GM12878 (cell line): ENCODE data around the gene AGPAT2. TPM values are rescaled to one million over a fixed set of nuclear protein-coding genes. Genes with fewer than 3 reads are reported as not detected.

Experiments
- ATAC-seq: fragments of 200-7000 bp; cut with Tn5 transposase; 3 replicates; pipeline ENCODE4 v1.9.1; 2020; ENCODE audit warnings: mild to moderate bottlenecking, moderate library complexity
- BruUV-seq: library from RNA; stranded (reverse); fragments of 400-500 nt; replicated peaks from 2 replicates; lab custom pipeline; 2021; lab: Mats Ljungman, UMichigan
- CTCF ChIA-PET: fragments of 300-600 bp; sonication (Branson Sonifier 250); formaldehyde crosslinking; extraction: SDS; loops from one replicate; lab custom pipeline; 2021; ENCODE audit warnings: inconsistent platforms; lab: Yijun Ruan, JAX
- POLR2A ChIA-PET: fragments of 350-600 bp; formaldehyde crosslinking; extraction: SDS; loops from one replicate; lab custom pipeline; 2021; ENCODE audit warnings: inconsistent platforms; lab: Charles Lee
- RAD21 ChIA-PET: fragments of 300-600 bp; sonication (Branson Sonifier 250); formaldehyde crosslinking; loops from one replicate; lab custom pipeline; 2023; ENCODE audit warnings: antibody characterized with exemption; ENCODE audit not compliant: unreplicated experiment; lab: Charles Lee
- SMC1A ChIA-PET: fragments of 300-600 bp; sonication (Branson Sonifier 250); formaldehyde crosslinking; loops from one replicate; lab custom pipeline; 2023; ENCODE audit not compliant: unreplicated experiment, uncharacterized antibody; lab: Charles Lee
- DNase-seq: peaks from one replicate; pipeline ENCODE4 v3.0.0-alpha.2; 2011; ENCODE audit warnings: low read depth, low spot score
- FAIRE-seq: peaks from 3 replicates; lab custom pipeline; 2011; peaks lifted over from hg19 to GRCh38; lab: Jason Lieb, UNC
- H2AFZ ChIP-seq: 2 replicates; pipeline ENCODE4 v1.6.0; 2011; ENCODE audit warnings: low read depth, low read length, control low read depth; ENCODE audit not compliant: control insufficient read depth
- H3K27ac ChIP-seq: 2 replicates; pipeline ENCODE4 v1.5.1; 2011; ENCODE audit warnings: control low read depth; ENCODE audit not compliant: control insufficient read depth, insufficient read depth
- H3K27me3 ChIP-seq, 2 experiments: replicated peaks in 1 of 2; 2 replicates each; pipeline versions ENCODE4 v1.6.0 to v1.6.1; 2011; ENCODE audit warnings: low read length in 1 of 2; ENCODE audit not compliant: control insufficient read depth in 2 of 2, insufficient read depth in 2 of 2
- H3K36me3 ChIP-seq, 2 experiments: 2 replicates each; pipeline ENCODE4 v1.5.1; 2011; ENCODE audit warnings: low read length in 1 of 2; ENCODE audit not compliant: control insufficient read depth in 2 of 2, insufficient read depth in 2 of 2
- H3K4me1 ChIP-seq: 2 replicates; pipeline ENCODE4 v1.6.1; 2011; ENCODE audit warnings: mild to moderate bottlenecking, low read length, moderate library complexity, mixed read lengths; ENCODE audit not compliant: control insufficient read depth, insufficient read depth
- H3K4me2 ChIP-seq: 2 replicates; pipeline ENCODE4 v1.6.0; 2011; ENCODE audit warnings: control low read depth; ENCODE audit not compliant: control insufficient read depth, insufficient read depth
- H3K4me3 ChIP-seq: fragments of 200-600 bp; sonication (generic); 2 replicates; pipeline ENCODE4 v1.5.1; 2016
- H3K79me2 ChIP-seq: 2 replicates; pipeline ENCODE4 v1.6.0; 2011; ENCODE audit warnings: low read length; ENCODE audit not compliant: control insufficient read depth, insufficient read depth
- H3K9ac ChIP-seq: 2 replicates; pipeline ENCODE4 v1.8.0; 2011; ENCODE audit warnings: low read length, control low read depth, mixed read lengths; ENCODE audit not compliant: control insufficient read depth, insufficient read depth
- H3K9me3 ChIP-seq: replicated peaks from 3 replicates; pipeline ENCODE4 v1.5.1; 2011; ENCODE audit warnings: mild to moderate bottlenecking, low read length; ENCODE audit not compliant: control insufficient read depth, insufficient read depth
- H4K20me1 ChIP-seq: 2 replicates; pipeline ENCODE4 v1.6.0; 2011; ENCODE audit not compliant: control insufficient read depth, insufficient read depth
- CEBPB ChIP-seq, 2 experiments: fragments of 150-350 bp in 1 of 2; IDR thresholded peaks; 2 replicates each; pipeline ENCODE4 v1.6.1; 2012 to 2014; ENCODE audit warnings: low read depth in 2 of 2, low read length in 2 of 2, borderline replicate concordance in 1 of 2, inconsistent platforms in 1 of 2
- RELA ChIP-seq: fragments of 450-650 bp; IDR thresholded peaks from 2 replicates; pipeline ENCODE4 v1.8.0; 2014; ENCODE audit warnings: borderline replicate concordance; ENCODE audit not compliant: partially characterized antibody
- SMAD1 ChIP-seq: fragments of 450-650 bp; IDR thresholded peaks from 2 replicates; pipeline ENCODE4 v1.6.1; 2018; ENCODE audit warnings: mild to moderate bottlenecking, low read depth; ENCODE audit not compliant: partially characterized antibody
- SUZ12 ChIP-seq: fragments of 200-600 bp; sonication (generic); IDR thresholded peaks from one replicate; pipeline ENCODE4 v1.6.1; 2018; ENCODE audit warnings: antibody characterized with exemption, mild to moderate bottlenecking; ENCODE audit not compliant: unreplicated experiment
- WGBS: methylation state at CpG from one replicate; pipeline ENCODE4 v1.1.6; 2016; ENCODE audit warnings: low lambda C conversion rate; ENCODE audit not compliant: insufficient replicate concordance, insufficient coverage; ENCODE audit errors: missing lambda C conversion rate; 5-methylcytosine and 5-hydroxymethylcytosine counted together
- in situ Hi-C: fragments of 300-500 bp; cut with MboI; formaldehyde crosslinking; loops from 9 replicates; pipeline ENCODE4 v1.14.3; 2018; ENCODE audit warnings: mixed read lengths
- intact Hi-C: fragments of 100-400 bp; cut with micrococcal nuclease; formaldehyde crosslinking; loops from one replicate; pipeline ENCODE4 v1.14.2; 2022; ENCODE audit not compliant: unreplicated experiment
- polyA plus RNA-seq, 11 experiments: library from polyadenylated mRNA; depleted of rRNA in 4 of 11; unstranded in 6 of 11; stranded (reverse) in 5 of 11; fragments of >200 nt; fragmentation: Nextera tagmentation in 4 of 11; fragmentation: Illumina TruSeq in 1 of 11; extraction: Ambion mirVana in 4 of 11; extraction: Trizol in 1 of 11; gene quantifications; 1 replicate in 1 of 11; 2 replicates in 10 of 11; pipeline versions ENCODE4 v1.2.1 to v1.2.3, GENCODE V29; 2011 to 2016; ENCODE audit warnings: inconsistent platforms in 2 of 11, missing spikeins in 2 of 11, low read depth in 1 of 11
- total RNA-seq, 4 experiments: library from RNA; depleted of rRNA in 3 of 4; stranded (reverse); fragments of >200 nt in 3 of 4; fragmentation: Illumina TruSeq in 1 of 4; extraction: Trizol in 1 of 4; gene quantifications; 2 replicates each; pipeline versions ENCODE4 v1.2.1 to v1.2.3, GENCODE V29; 2013 to 2021
- TF ChIP-seq, protein P1 (sequence below): fragments of 450-650 bp; IDR thresholded peaks from 2 replicates; pipeline ENCODE4 v1.6.1; 2017; ENCODE audit warnings: mild to moderate bottlenecking

The AGPAT2 gene
- total and polyA plus RNA-seq, 10 of the 15 experiments (the other 5 are each of a cell fraction or from before 2014, with no cell fraction given), result 0.10 to 28.5 (median 18.2) TPM

DNA sequence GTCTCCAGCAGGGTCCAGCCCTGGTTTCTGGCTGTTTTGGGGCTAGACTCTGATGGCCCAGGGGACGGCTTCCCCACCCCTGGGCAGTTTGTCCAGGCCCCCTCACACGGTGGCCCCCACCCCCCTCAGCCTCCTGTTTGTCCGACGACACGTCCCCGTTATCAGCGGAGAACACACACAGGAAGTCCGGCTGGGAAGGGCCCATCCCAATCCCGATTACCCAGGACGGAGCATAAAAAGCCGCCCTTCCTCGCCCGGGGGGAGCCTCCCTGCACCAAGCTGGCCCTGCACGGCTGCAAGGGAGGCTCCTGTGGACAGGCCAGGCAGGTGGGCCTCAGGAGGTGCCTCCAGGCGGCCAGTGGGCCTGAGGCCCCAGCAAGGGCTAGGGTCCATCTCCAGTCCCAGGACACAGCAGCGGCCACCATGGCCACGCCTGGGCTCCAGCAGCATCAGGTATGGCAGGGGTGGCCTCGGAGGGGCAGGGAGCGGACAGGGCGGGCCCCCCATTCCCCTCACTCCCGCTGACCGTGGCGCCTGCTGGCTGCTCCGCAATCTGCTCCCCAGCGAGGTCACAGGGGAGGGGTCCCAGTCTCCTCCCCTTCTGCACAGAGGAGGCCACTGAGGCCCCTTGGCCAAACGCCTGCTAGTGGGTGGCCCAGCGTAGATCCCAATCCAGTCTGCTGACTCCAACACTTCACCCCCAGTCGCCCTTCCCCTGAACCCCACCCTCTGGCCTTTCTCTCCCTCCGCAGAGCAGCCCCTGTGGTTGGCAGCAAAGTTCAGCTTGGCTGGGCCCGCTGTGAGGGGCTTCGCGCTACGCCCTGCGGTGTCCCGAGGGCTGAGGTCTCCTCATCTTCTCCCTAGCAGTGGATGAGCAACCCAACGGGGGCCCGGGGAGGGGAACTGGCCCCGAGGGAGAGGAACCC lies 24.3 kb downstream of the AGPAT2 start, which contains the start of gene EGFL7 (continued):
- TF ChIP-seq, protein P1, sequence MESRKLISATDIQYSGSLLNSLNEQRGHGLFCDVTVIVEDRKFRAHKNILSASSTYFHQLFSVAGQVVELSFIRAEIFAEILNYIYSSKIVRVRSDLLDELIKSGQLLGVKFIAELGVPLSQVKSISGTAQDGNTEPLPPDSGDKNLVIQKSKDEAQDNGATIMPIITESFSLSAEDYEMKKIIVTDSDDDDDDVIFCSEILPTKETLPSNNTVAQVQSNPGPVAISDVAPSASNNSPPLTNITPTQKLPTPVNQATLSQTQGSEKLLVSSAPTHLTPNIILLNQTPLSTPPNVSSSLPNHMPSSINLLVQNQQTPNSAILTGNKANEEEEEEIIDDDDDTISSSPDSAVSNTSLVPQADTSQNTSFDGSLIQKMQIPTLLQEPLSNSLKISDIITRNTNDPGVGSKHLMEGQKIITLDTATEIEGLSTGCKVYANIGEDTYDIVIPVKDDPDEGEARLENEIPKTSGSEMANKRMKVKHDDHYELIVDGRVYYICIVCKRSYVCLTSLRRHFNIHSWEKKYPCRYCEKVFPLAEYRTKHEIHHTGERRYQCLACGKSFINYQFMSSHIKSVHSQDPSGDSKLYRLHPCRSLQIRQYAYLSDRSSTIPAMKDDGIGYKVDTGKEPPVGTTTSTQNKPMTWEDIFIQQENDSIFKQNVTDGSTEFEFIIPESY, result no peak
- TF ChIP-seq SUZ12, result no peak
- no peak for TF ChIP-seq RELA

DNA sequence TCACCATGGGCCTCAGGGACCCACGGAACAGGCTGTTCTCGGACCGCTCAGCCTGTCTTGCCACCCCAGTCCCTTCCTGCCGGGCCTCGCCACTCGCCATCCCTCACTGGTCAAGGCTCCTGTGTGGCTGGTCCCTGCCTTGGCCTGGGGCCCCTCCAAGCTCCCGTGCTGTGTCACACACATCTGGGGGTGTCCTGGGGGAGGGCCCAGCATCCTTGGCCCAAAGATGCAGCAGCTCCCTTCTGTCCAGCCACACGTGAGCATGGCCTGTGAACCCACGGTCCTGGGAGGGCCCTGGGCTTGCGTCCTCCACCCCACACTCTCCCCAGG lies 25.0 kb downstream of the AGPAT2 start:
- RAD21 ChIA-PET, result no interaction called here
- in situ Hi-C loops, result no loop called here
- H3K36me3 ChIP-seq, result no peaks in the 10 kb centered on the region
- no peak for TF ChIP-seq SMAD1
- no peak for TF ChIP-seq CEBPB (IDR thresholded peaks at IDR 0.05; ENCODE audit: borderline replicate concordance in 1 of 2, low read depth in 2 of 2, low read length in 2 of 2)
- TF ChIP-seq, all 136 proteins: peak for 0
- Histone ChIP-seq H3K27ac (no peak overlapping the region), H3K9me3 (no peaks in the 10 kb centered on the region), H3K9ac (no peak overlapping the region), H3K27me3 (peaks cover 16 to 27% of the 10 kb centered on the region in 2 experiments), H4K20me1 (no peaks in the 10 kb centered on the region), H3K4me2 (no peak overlapping the region), H3K4me1 (no peaks in the 10 kb centered on the region), H3K79me2 (no peaks in the 10 kb centered on the region), H3K4me3 (no peak overlapping the region), H2AFZ (no peak overlapping the region)
- ChIA-PET CTCF (no interaction called here), SMC1A (no interaction called here), POLR2A (no interaction called here)
- DNase-seq (no peak), ATAC-seq (no peak), FAIRE-seq (no peak)
- intact Hi-C loops, result no loop called here
- 22% methylated on average over 8 of the region's 10 CpGs for WGBS
- BruUV-seq, result no TSS peak
